ENCODE results near the gene PCDHA12.
"Not testable (repeated sequence)": the region's sequence is repeated elsewhere in the genome, so short reads cannot be mapped to it uniquely, and the experiment has no call there.

Gene PCDHA12

GRCh38 chr5:140875085-140876065 is at the start of gene PCDHA12:
TSS of gene PCDHA12 (plus strand) at chr5:140875308. CDS start at chr5:140875473, 165 bp downstream.
- no peak for DNase-seq

GRCh38 chr5:140827704-140828361 is 47.3 kb upstream of the PCDHA12 start, which contains the start of gene PCDHA6:
TSS of gene PCDHA6 (plus strand) at chr5:140827960. CDS start at chr5:140828092, 132 bp downstream.
- no peak for DNase-seq

- DNase-seq = no peak
Observed at GRCh38 chr5:140828362-140828737, 46.8 kb upstream of the PCDHA12 start.

GRCh38 chr5:140829511-140830501 is 45.3 kb upstream of the PCDHA12 start:
- DNase-seq = not testable (repeated sequence)

GRCh38 chr5:140833993-140834392 is 41.1 kb upstream of the PCDHA12 start, which contains the start of gene PCDHA7:
TSS of gene PCDHA7 (plus strand) at chr5:140834269. CDS start at chr5:140834384, 115 bp downstream.
- peak; percentile 9 for DNase-seq

- DNase-seq = not testable (repeated sequence)
Observed at GRCh38 chr5:140834439-140835008, 40.6 kb upstream of the PCDHA12 start.

GRCh38 chr5:140835622-140836510 is 39.2 kb upstream of the PCDHA12 start:
- DNase-seq = no peak

- DNase-seq = no peak
Observed at GRCh38 chr5:140840978-140841962, 33.8 kb upstream of the PCDHA12 start, which contains the start of gene PCDHA8. TSS of gene PCDHA8 (plus strand) at chr5:140841187. CDS start at chr5:140841322, 135 bp downstream.

- no peak for DNase-seq
Observed at GRCh38 chr5:140842798-140843733, 32.0 kb upstream of the PCDHA12 start.

- DNase-seq = not testable (repeated sequence)
Observed at GRCh38 chr5:140848139-140849102, 26.7 kb upstream of the PCDHA12 start, which contains the start of gene PCDHA9. TSS of gene PCDHA9 (plus strand) at chr5:140848382. CDS start at chr5:140848496, 114 bp downstream.

- DNase-seq = not testable (repeated sequence)
Observed at GRCh38 chr5:140849831-140850634, 25.1 kb upstream of the PCDHA12 start.

- DNase-seq = no peak
Observed at GRCh38 chr5:140855772-140856674, 19.1 kb upstream of the PCDHA12 start, which contains the start of gene PCDHA10. TSS of gene PCDHA10 (plus strand) at chr5:140855897. CDS start at chr5:140856049, 152 bp downstream.

- DNase-seq = no peak
Observed at GRCh38 chr5:140857177-140857986, 17.7 kb upstream of the PCDHA12 start.

GRCh38 chr5:140857987-140858240 is 17.2 kb upstream of the PCDHA12 start:
- DNase-seq = no peak
